H1 (cell line): ENCODE results near the gene NTN4. TPM values are rescaled to one million over a fixed set of nuclear protein-coding genes. Genes with fewer than 3 reads are reported as not detected.

Experiments used
- ASH2L ChIP-seq: fragments of 200-600, 300-600 bp; sonication (generic); IDR thresholded peaks from one replicate; pipeline ENCODE4 v1.7.1; 2017; ENCODE audit warnings: low read length
- NANOG ChIP-seq: IDR thresholded peaks from 2 replicates; pipeline ENCODE4 v1.6.1; 2011; ENCODE audit warnings: low read length, low read depth, mild to moderate bottlenecking, inconsistent platforms; ENCODE audit not compliant: insufficient read depth, poor library complexity, severe bottlenecking
- POLR2AphosphoS5 ChIP-seq: IDR thresholded peaks from 2 replicates; pipeline ENCODE4 v1.6.1; 2011; ENCODE audit warnings: low read depth, low read length
- RAD21 ChIP-seq, 2 experiments: IDR thresholded peaks in 1 of 2; conservative IDR thresholded peaks in 1 of 2; 2 replicates each; pipeline ENCODE4 v1.6.1; 2011; ENCODE audit warnings: low read depth in 2 of 2, low read length in 2 of 2, improper control_type of control experiment in 1 of 2, inconsistent platforms in 1 of 2, mild to moderate bottlenecking in 1 of 2, moderate library complexity in 1 of 2
- RBBP5 ChIP-seq: IDR thresholded peaks from 2 replicates; pipeline ENCODE4 v1.7.1; 2012; ENCODE audit warnings: low read depth, mild to moderate bottlenecking, inconsistent platforms, low read length, moderate library complexity, borderline replicate concordance
- RFX5 ChIP-seq: IDR thresholded peaks from 2 replicates; pipeline ENCODE4 v1.6.1; 2011; ENCODE audit warnings: low read depth, low read length, improper control_type of control experiment, borderline replicate concordance
- RNF2 ChIP-seq: fragments of 200-900, 300-1000 bp; sonication (generic); IDR thresholded peaks from 2 replicates; pipeline ENCODE4 v1.7.1; 2016; ENCODE audit warnings: borderline replicate concordance, low read depth, mild to moderate bottlenecking, antibody characterized with exemption, low read length; ENCODE audit not compliant: poor library complexity, severe bottlenecking; ENCODE audit errors: missing control alignments
- SP1 ChIP-seq: IDR thresholded peaks from 2 replicates; pipeline ENCODE4 v1.6.1; 2011; ENCODE audit warnings: low read depth, low read length
- polyA plus RNA-seq, 7 experiments: library from polyadenylated mRNA; depleted of rRNA in 3 of 7; stranded (reverse) in 5 of 7; unstranded in 2 of 7; fragments of >200 nt in 5 of 7; fragments of 200-250 nt in 2 of 7; gene quantifications; 1 replicate in 5 of 7; 2 replicates in 1 of 7; 4 replicates in 1 of 7; pipeline versions ENCODE4 v1.2.1 to v1.2.3, GENCODE V29; 2011 to 2013; ENCODE audit warnings: missing spikeins in 2 of 7, mixed read lengths in 2 of 7
- total RNA-seq: library from RNA; stranded (reverse); fragmentation: NEBNext Ultra II Directional; extraction: Animal tissue kit (Norgen Biotek cat#: 25700); gene quantifications from 2 replicates; pipeline ENCODE4 v1.2.1, GENCODE V29; 2021
- TF ChIP-seq, protein P1 (sequence below): fragments of 300-600 bp; sonication (generic); IDR thresholded peaks from 2 replicates; pipeline ENCODE4 v1.7.1; 2012; ENCODE audit warnings: low read length, moderate library complexity, mild to moderate bottlenecking, inconsistent platforms; ENCODE audit not compliant: insufficient replicate concordance

Gene NTN4
- total and polyA plus RNA-seq, 2 of the 8 experiments (the other 6 are each of a cell fraction or from before 2014, with no cell fraction given): 0.74 to 1.3 TPM

DNA sequence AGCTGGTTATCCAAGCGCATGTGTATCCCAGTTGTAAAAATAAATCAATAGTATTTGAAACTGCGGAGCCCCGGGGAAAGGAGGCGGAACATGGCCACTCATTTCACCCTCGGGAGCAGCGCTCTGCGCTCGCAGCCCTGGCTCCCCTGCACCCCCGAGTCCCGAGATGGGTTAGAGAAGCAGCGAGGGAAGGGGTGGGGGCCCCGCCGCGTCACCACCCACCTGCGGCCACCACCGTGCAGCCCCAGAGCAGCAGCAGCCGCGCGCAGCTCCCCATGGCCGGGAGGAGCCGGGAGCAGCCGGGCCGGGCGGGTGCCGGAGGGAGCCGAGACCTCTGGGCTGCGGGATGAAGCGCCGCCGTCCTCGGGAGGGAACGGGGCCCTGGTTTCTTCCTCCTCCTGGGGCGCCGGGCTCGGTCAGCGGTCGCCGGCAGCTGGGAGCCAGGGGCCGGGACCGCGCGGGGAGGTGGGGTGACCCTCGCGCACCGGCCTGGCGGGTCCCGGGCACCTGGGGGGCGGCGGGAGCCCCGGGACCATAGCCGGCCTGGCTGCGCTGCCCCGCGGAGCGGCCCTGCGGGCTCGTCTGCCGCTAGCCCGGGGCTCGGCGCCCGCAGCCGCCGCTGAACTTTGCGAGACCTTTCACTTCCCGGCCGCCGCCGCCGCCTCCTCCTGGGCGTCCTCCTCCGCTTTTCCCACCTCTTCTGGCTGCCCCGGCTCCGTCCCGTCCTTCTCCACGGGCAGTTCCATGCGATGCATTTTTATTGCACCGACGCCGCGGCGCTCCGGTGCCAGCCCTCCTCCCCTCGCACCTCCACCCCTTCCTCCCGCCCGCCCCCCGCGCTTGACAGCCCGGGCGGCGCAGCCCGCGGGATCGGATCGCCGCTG lies at the start of gene NTN4 (continued):
- no peak for TF ChIP-seq NANOG
- TF ChIP-seq RFX5: no peak
- no peak for TF ChIP-seq POLR2AphosphoS5
- TF ChIP-seq, protein P1, sequence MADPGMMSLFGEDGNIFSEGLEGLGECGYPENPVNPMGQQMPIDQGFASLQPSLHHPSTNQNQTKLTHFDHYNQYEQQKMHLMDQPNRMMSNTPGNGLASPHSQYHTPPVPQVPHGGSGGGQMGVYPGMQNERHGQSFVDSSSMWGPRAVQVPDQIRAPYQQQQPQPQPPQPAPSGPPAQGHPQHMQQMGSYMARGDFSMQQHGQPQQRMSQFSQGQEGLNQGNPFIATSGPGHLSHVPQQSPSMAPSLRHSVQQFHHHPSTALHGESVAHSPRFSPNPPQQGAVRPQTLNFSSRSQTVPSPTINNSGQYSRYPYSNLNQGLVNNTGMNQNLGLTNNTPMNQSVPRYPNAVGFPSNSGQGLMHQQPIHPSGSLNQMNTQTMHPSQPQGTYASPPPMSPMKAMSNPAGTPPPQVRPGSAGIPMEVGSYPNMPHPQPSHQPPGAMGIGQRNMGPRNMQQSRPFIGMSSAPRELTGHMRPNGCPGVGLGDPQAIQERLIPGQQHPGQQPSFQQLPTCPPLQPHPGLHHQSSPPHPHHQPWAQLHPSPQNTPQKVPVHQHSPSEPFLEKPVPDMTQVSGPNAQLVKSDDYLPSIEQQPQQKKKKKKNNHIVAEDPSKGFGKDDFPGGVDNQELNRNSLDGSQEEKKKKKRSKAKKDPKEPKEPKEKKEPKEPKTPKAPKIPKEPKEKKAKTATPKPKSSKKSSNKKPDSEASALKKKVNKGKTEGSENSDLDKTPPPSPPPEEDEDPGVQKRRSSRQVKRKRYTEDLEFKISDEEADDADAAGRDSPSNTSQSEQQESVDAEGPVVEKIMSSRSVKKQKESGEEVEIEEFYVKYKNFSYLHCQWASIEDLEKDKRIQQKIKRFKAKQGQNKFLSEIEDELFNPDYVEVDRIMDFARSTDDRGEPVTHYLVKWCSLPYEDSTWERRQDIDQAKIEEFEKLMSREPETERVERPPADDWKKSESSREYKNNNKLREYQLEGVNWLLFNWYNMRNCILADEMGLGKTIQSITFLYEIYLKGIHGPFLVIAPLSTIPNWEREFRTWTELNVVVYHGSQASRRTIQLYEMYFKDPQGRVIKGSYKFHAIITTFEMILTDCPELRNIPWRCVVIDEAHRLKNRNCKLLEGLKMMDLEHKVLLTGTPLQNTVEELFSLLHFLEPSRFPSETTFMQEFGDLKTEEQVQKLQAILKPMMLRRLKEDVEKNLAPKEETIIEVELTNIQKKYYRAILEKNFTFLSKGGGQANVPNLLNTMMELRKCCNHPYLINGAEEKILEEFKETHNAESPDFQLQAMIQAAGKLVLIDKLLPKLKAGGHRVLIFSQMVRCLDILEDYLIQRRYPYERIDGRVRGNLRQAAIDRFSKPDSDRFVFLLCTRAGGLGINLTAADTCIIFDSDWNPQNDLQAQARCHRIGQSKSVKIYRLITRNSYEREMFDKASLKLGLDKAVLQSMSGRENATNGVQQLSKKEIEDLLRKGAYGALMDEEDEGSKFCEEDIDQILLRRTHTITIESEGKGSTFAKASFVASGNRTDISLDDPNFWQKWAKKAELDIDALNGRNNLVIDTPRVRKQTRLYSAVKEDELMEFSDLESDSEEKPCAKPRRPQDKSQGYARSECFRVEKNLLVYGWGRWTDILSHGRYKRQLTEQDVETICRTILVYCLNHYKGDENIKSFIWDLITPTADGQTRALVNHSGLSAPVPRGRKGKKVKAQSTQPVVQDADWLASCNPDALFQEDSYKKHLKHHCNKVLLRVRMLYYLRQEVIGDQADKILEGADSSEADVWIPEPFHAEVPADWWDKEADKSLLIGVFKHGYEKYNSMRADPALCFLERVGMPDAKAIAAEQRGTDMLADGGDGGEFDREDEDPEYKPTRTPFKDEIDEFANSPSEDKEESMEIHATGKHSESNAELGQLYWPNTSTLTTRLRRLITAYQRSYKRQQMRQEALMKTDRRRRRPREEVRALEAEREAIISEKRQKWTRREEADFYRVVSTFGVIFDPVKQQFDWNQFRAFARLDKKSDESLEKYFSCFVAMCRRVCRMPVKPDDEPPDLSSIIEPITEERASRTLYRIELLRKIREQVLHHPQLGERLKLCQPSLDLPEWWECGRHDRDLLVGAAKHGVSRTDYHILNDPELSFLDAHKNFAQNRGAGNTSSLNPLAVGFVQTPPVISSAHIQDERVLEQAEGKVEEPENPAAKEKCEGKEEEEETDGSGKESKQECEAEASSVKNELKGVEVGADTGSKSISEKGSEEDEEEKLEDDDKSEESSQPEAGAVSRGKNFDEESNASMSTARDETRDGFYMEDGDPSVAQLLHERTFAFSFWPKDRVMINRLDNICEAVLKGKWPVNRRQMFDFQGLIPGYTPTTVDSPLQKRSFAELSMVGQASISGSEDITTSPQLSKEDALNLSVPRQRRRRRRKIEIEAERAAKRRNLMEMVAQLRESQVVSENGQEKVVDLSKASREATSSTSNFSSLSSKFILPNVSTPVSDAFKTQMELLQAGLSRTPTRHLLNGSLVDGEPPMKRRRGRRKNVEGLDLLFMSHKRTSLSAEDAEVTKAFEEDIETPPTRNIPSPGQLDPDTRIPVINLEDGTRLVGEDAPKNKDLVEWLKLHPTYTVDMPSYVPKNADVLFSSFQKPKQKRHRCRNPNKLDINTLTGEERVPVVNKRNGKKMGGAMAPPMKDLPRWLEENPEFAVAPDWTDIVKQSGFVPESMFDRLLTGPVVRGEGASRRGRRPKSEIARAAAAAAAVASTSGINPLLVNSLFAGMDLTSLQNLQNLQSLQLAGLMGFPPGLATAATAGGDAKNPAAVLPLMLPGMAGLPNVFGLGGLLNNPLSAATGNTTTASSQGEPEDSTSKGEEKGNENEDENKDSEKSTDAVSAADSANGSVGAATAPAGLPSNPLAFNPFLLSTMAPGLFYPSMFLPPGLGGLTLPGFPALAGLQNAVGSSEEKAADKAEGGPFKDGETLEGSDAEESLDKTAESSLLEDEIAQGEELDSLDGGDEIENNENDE: no peak
- TF ChIP-seq RNF2: no peak
- no peak for TF ChIP-seq SP1
- peak; percentile 25 for TF ChIP-seq ASH2L
- TF ChIP-seq RBBP5: peak; percentile 18; the same call in 1 of the 2 replicates
- TF ChIP-seq RAD21 (IDR thresholded peaks at IDR 0.05 in 1 of 2, conservative IDR thresholded peaks at IDR 0.05 in 1 of 2; ENCODE audit: low read depth in 2 of 2, low read length in 2 of 2): no peak
